Thoracic aorta (tissue), 2 donors: ENCODE measurements around the gene ODF4. TPM values are rescaled to one million over a fixed set of nuclear protein-coding genes. Genes with fewer than 3 reads are reported as not detected.

Experiments used
- ATAC-seq: fragments of 150-250 bp; one replicate; pipeline ENCODE4 v1.8.0; 2017; ENCODE audit warnings: low read depth; ENCODE audit not compliant: insufficient number of reproducible peaks, low FRiP score
- DNase-seq: peaks from one replicate; pipeline ENCODE4 v3.0.0-alpha.2; 2020; ENCODE audit warnings: low spot score
- H3K27ac ChIP-seq, 2 donors: fragments of 200-600 bp; sonication (generic); 1 replicate in 1 of 2; 2 replicates in 1 of 2; pipeline ENCODE4 v1.5.1; 2016; ENCODE audit warnings: mild to moderate bottlenecking in 2 of 2, moderate library complexity in 2 of 2
- H3K27me3 ChIP-seq: fragments of 200-600 bp; sonication (generic); replicated peaks from 2 replicates; pipeline ENCODE4 v1.6.0; 2016; ENCODE audit warnings: mild to moderate bottlenecking; ENCODE audit not compliant: insufficient read depth
- H3K36me3 ChIP-seq: fragments of 200-600 bp; sonication (generic); one replicate; pipeline ENCODE4 v1.5.1; 2016
- H3K4me1 ChIP-seq, 2 donors: fragments of 200-600 bp; sonication (generic); 1 replicate in 1 of 2; 2 replicates in 1 of 2; pipeline versions ENCODE4 v1.5.1 to v1.6.0; 2016; ENCODE audit warnings: low read depth in 2 of 2, mild to moderate bottlenecking in 1 of 2; ENCODE audit not compliant: control insufficient read depth in 1 of 2
- H3K4me3 ChIP-seq: fragments of 200-600 bp; sonication (generic); 2 replicates; pipeline ENCODE4 v1.5.1; 2016; ENCODE audit warnings: mild to moderate bottlenecking
- H3K9me3 ChIP-seq: fragments of 200-600 bp; sonication (generic); 2 replicates; pipeline ENCODE4 v1.5.1; 2016
- CTCF ChIP-seq: fragments of 200-600 bp; sonication (generic); IDR thresholded peaks from one replicate; pipeline ENCODE4 v1.5.1; 2019; ENCODE audit warnings: antibody characterized with exemption
- total RNA-seq, 2 donors: library from RNA; depleted of rRNA; stranded (reverse); fragments of >200 nt; gene quantifications; one replicate each; pipeline versions ENCODE4 v1.1.0 to v1.2.3, GENCODE V29; 2016

Gene ODF4
- total RNA-seq, 2 donors from 2014 or later, result not detected

DNA sequence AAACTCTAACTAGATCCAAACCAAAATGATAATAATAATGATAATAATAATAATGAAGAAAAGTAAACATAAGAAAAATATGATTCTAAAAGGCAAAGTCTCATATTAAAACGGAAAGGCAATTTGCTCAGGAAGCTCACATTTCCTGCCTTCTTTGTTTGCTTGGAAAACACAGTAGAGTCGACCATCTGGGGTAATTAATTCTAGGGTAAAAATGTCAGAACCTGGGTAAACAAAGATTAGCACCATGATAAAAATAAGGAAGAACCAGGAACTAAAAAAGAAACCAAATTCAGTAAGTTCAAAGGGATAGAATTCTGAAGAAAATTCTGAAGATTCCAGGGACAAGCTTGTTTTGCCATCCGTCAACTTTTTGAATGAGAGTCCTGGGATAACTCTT lies 20.6 kb downstream of the ODF4 start:
- no peak for ATAC-seq
- Histone ChIP-seq H3K4me3 (no peak overlapping the region), H3K27me3 (no peaks in the 10 kb centered on the region), H3K4me1 (no peaks in the 10 kb centered on the region), H3K9me3 (no peaks in the 10 kb centered on the region), H3K27ac (no peak overlapping the region), H3K36me3 (peaks cover 4% of the 10 kb centered on the region)
- DNase-seq, result no peak
- TF ChIP-seq CTCF, result no peak

DNA sequence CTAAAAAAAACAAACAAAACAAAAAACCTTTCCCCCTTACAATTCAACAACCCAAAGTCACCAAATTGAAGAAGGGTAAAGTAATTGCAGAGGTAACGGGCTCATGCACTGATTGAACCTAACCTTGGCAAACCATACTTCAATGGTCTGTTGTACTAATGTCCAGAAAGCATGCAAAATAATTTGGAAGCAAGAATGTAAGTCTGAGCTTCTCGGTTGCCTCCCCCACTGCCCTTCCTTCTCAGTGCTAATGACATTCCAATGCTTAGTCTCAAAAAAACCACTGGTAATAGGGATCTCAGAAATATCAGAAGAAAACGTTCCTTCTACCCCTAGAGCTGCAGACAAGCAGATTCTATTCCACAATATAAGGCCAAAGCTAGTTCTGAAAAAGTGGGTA lies 21.1 kb downstream of the ODF4 start:
- Histone ChIP-seq H3K27me3 (no peaks in the 10 kb centered on the region), H3K36me3 (peaks cover 4% of the 10 kb centered on the region), H3K4me3 (no peak overlapping the region), H3K4me1 (no peaks in the 10 kb centered on the region), H3K27ac (no peak overlapping the region), H3K9me3 (no peaks in the 10 kb centered on the region)
- no peak for ATAC-seq
- DNase-seq, result no peak
- no peak for TF ChIP-seq CTCF

- Histone ChIP-seq H3K27ac (no peak overlapping the region), H3K27me3 (no peaks in the 10 kb centered on the region), H3K4me1 (no peaks in the 10 kb centered on the region), H3K4me3 (no peak overlapping the region), H3K9me3 (no peaks in the 10 kb centered on the region), H3K36me3 (peaks cover 4% of the 10 kb centered on the region)
- TF ChIP-seq CTCF, result no peak
- ATAC-seq, result no peak
- DNase-seq, result no peak
Observed at GRCh38 chr17:8362651-8363332, 23.2 kb downstream of the ODF4 start.

- DNase-seq (no peak), ATAC-seq (no peak)
- H3K9me3 ChIP-seq, result no peaks in the 10 kb centered on the region
- no peak overlapping the region for H3K4me3 ChIP-seq
- H3K36me3 ChIP-seq, result peaks cover 16% of the 10 kb centered on the region
- H3K27me3 ChIP-seq, result no peaks in the 10 kb centered on the region
- TF ChIP-seq CTCF, result no peak
- no peak overlapping the region for H3K27ac ChIP-seq
- no peaks in the 10 kb centered on the region for H3K4me1 ChIP-seq
Observed at GRCh38 chr17:8365143-8365542, 25.5 kb downstream of the ODF4 start.

- no peak for TF ChIP-seq CTCF
- Histone ChIP-seq H3K4me1 (no peaks in the 10 kb centered on the region), H3K4me3 (no peak overlapping the region), H3K9me3 (no peaks in the 10 kb centered on the region), H3K27ac (no peak overlapping the region), H3K36me3 (peaks cover 17% of the 10 kb centered on the region), H3K27me3 (no peaks in the 10 kb centered on the region)
- DNase-seq, result no peak
- ATAC-seq, result no peak
Observed at GRCh38 chr17:8366231-8366630, 26.6 kb downstream of the ODF4 start.
